ENCODE data around the gene OTUD5. TPM values are rescaled to one million over a fixed set of nuclear protein-coding genes. Genes with fewer than 3 reads are reported as not detected.

Gene OTUD5
- total and polyA plus RNA-seq, 2 of the 13 experiments (the other 11 are each of a cell fraction or from before 2014, with no cell fraction given), result 18.4 to 42.2 TPM

DNA sequence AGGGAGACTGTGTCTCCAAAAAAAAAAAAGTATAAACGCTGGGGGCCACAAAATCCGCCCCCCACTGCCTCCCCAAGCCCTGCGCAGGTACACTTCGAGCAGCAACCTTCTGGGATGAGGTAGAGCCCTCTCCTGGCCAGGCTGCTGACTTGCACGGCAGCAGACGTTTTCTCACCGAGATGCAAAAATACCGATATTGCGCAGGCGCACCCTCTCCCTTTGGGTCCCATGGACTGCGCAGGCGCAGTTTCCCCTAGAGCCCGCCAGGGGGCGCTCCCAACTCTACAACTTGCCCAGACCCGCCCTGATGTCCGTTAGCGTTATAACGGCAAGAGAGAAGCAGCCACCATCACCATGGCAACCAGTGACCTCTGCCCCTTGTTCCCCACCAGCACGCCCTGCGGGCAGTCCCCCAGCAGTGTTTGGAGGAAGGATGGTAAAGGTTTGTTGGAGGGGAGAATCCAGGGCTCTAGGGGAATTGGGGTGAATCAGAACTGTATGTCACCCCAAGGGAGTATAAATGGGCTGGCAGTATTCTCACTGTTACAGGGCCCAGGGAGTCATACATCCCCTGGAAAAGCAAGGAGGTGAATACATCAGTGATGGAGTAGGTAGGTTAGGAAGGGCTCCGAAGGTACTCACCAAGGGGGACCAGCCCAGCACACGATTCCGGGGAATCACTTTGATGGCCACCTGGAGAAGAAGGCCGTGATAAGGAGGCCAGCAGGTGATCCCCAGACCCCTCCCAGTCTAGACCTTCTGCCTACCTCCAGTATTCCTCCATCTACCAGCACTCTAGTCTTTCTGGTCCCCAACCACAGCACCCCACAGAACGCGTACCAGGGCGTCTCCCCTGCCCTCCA lies 40.0 kb downstream of the OTUD5 start (continued):
- TF ChIP-seq IRF2 (CRISPR knock-in tag; IDR thresholded peaks at IDR 0.05) (0 out of 2 replicates have a peak, but pooled peaks have one; percentile 35), GATA4 (IDR thresholded peaks at IDR 0.05; ENCODE audit: borderline replicate concordance, low read depth) (no peak), HNF4A (CRISPR knock-in tag; IDR thresholded peaks at IDR 0.05) (peak; percentile 32), SMAD3 (CRISPR knock-in tag; IDR thresholded peaks at IDR 0.05) (0 out of 2 replicates have a peak, but pooled peaks have one; percentile 55), THAP11 (CRISPR knock-in tag; IDR thresholded peaks at IDR 0.05) (0 out of 2 replicates have a peak, but pooled peaks have one; percentile 37), RFX3 (CRISPR knock-in tag; IDR thresholded peaks at IDR 0.05) (peak; percentile 85), ELF3 (CRISPR knock-in tag; IDR thresholded peaks at IDR 0.05) (0 out of 2 replicates have a peak, but pooled peaks have one; percentile 10), GATAD2A (CRISPR knock-in tag; IDR thresholded peaks at IDR 0.05) (0 out of 2 replicates have a peak, but pooled peaks have one; percentile 10), SOX6 (IDR thresholded peaks at IDR 0.05) (no peak), SOX6 (CRISPR knock-in tag; IDR thresholded peaks at IDR 0.05) (peak; percentile 24; the same call in 1 of the 2 replicates), ZNF253 (CRISPR knock-in tag; IDR thresholded peaks at IDR 0.05; ENCODE audit: borderline replicate concordance) (no peak)
- TF ChIP-seq, protein P1, sequence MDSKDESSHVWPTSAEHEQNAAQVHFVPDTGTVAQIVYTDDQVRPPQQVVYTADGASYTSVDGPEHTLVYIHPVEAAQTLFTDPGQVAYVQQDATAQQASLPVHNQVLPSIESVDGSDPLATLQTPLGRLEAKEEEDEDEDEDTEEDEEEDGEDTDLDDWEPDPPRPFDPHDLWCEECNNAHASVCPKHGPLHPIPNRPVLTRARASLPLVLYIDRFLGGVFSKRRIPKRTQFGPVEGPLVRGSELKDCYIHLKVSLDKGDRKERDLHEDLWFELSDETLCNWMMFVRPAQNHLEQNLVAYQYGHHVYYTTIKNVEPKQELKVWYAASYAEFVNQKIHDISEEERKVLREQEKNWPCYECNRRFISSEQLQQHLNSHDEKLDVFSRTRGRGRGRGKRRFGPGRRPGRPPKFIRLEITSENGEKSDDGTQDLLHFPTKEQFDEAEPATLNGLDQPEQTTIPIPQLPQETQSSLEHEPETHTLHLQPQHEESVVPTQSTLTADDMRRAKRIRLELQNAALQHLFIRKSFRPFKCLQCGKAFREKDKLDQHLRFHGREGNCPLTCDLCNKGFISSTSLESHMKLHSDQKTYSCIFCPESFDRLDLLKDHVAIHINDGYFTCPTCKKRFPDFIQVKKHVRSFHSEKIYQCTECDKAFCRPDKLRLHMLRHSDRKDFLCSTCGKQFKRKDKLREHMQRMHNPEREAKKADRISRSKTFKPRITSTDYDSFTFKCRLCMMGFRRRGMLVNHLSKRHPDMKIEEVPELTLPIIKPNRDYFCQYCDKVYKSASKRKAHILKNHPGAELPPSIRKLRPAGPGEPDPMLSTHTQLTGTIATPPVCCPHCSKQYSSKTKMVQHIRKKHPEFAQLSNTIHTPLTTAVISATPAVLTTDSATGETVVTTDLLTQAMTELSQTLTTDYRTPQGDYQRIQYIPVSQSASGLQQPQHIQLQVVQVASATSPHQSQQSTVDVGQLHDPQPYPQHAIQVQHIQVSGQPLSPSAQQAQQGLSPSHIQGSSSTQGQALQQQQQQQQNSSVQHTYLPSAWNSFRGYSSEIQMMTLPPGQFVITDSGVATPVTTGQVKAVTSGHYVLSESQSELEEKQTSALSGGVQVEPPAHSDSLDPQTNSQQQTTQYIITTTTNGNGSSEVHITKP (CRISPR knock-in tag; IDR thresholded peaks at IDR 0.05; ENCODE audit: low read depth), result peak; percentile 30; the same call in 1 of the 2 replicates
- TF ChIP-seq, protein P2, sequence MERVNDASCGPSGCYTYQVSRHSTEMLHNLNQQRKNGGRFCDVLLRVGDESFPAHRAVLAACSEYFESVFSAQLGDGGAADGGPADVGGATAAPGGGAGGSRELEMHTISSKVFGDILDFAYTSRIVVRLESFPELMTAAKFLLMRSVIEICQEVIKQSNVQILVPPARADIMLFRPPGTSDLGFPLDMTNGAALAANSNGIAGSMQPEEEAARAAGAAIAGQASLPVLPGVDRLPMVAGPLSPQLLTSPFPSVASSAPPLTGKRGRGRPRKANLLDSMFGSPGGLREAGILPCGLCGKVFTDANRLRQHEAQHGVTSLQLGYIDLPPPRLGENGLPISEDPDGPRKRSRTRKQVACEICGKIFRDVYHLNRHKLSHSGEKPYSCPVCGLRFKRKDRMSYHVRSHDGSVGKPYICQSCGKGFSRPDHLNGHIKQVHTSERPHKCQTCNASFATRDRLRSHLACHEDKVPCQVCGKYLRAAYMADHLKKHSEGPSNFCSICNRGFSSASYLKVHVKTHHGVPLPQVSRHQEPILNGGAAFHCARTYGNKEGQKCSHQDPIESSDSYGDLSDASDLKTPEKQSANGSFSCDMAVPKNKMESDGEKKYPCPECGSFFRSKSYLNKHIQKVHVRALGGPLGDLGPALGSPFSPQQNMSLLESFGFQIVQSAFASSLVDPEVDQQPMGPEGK (CRISPR knock-in tag; IDR thresholded peaks at IDR 0.05), result peak; percentile 75
- TF ChIP-seq, protein P3, sequence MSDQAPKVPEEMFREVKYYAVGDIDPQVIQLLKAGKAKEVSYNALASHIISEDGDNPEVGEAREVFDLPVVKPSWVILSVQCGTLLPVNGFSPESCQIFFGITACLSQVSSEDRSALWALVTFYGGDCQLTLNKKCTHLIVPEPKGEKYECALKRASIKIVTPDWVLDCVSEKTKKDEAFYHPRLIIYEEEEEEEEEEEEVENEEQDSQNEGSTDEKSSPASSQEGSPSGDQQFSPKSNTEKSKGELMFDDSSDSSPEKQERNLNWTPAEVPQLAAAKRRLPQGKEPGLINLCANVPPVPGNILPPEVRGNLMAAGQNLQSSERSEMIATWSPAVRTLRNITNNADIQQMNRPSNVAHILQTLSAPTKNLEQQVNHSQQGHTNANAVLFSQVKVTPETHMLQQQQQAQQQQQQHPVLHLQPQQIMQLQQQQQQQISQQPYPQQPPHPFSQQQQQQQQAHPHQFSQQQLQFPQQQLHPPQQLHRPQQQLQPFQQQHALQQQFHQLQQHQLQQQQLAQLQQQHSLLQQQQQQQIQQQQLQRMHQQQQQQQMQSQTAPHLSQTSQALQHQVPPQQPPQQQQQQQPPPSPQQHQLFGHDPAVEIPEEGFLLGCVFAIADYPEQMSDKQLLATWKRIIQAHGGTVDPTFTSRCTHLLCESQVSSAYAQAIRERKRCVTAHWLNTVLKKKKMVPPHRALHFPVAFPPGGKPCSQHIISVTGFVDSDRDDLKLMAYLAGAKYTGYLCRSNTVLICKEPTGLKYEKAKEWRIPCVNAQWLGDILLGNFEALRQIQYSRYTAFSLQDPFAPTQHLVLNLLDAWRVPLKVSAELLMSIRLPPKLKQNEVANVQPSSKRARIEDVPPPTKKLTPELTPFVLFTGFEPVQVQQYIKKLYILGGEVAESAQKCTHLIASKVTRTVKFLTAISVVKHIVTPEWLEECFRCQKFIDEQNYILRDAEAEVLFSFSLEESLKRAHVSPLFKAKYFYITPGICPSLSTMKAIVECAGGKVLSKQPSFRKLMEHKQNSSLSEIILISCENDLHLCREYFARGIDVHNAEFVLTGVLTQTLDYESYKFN (CRISPR knock-in tag; conservative IDR thresholded peaks at IDR 0.05), result peak; percentile 35; the same call in 1 of the 2 replicates
